ENCODE measurements around the gene HS3ST3B1.

HS3ST3B1 gene

DNA sequence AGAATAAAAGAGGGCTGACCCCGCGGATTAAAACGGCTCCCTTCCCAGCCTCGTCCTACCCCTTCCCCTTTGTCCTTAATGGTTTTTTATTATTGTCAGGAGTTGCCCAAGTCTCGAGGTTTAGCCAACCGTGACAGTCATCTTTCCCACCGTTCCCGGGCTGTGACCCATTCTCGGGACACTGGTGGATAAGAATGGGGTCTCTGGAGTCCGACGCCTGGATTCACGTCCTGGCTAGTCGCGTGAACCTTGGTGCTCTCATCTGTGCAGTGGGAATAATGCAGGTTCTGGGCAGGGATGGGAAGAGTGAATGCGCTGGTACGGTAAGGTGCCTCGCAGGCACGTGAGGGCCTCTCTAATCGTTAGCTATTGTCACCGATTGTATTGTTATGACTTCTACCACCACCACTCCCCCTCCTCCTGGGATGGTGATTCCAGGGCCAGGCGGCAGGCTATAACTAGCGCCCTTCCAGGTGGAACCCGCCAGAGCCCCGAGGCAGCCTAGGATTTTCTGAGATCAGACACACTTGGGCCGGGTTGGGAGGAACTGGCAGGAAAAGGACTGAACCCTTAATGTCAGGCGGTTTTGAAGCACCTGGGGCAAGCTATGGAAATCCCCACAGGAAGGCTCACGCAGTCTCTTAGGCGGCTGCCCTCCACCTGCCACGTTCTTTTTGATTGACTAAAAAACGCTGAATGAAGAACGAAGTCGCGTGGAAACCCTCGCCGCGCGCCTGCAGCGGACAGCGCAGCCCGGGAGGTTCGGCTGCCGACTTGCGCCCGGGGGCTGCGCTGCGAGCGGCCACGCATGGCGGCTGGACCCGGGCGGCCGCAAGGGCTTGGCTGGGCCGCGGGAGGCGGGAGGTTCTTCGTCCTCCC lies 2.7 kb downstream of the HS3ST3B1 start:
- no peak for DNase-seq

GRCh38 chr17:14304222-14304772 lies 3.4 kb downstream of the HS3ST3B1 start:
- DNase-seq = no peak

DNA sequence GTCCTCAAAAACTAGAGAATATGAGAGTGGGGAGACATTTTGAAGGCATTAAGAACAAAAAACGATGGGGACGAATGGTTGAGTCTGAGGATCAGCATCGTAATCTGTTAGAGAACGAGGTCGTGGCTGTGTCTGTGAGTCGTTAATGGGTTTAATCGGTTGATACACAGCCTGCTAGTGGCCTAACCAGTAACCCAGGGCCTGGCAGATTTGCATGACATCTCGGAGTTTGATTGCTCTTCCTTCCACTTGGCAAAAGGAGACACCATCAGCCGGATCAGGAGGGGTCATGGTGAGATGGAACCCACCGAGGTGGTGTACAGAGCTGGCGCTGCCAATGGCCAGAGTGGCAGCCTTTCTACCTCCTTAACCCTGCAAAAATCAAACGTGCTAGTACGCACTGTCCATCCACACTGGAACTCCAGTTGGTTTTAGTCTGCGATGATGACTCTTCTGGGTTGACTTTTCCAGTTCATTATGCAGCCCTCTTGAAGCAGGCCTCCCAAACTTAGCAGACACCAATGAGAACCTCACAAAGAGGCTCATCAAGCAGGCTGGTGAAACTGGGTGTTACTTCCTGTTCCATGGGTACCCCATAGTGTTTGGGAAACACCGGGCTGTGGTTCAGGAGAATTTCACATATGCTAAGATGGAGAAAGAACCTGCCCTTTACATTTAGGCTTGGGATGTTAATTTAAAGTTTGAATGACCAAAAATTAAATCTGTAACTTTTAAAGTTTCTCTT lies 4.1 kb downstream of the HS3ST3B1 start:
- no peak for DNase-seq

GRCh38 chr17:14305785-14306496 lies 5.1 kb downstream of the HS3ST3B1 start:
- no peak for DNase-seq

DNA sequence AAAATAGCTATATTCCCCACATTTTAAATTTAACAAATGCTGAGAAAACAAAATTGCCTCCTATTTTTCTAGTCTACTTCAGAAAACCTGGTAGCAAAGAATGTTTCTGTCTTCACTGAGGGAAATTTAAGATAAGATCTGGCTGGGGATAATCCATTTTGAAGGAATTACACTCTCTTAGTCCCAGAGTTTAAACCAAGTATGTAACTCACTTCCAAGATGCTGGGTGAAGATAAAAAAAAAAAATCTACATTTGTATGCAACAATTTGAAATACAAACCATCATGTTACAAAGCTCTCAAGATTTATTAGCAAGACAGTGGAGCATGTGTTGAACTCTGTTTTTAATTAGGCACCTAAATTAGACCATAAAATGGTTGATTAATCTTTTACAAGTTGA lies 5.7 kb downstream of the HS3ST3B1 start:
- DNase-seq = no peak

DNA sequence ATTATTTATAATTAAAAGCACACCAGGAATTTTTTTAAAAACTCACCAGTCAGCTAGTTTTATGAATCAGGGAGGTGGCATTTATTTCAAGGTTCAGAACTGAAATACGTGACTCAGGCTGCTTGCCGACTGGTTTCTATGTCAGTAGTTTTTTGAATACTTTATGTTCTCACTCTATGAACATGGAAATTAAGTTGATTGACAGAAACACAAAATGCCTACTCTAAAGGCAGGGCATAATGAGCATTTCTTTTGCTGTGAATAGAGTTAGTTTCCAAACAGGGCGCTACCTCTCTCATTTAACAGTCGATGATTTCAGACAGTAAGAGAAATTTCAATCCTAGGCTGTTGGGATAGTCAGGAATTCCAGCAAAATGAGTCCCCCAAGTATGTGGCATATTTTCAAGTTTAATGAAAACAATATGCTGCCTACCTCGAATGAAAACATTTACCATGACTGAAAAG lies 6.7 kb downstream of the HS3ST3B1 start:
- DNase-seq = no peak

- no peak for DNase-seq
Observed at GRCh38 chr17:14308636-14308964, 7.7 kb downstream of the HS3ST3B1 start.

- peak; percentile 83 to 94 (median 88) for DNase-seq
Observed at GRCh38 chr17:14308965-14309879, 8.3 kb downstream of the HS3ST3B1 start.

DNA sequence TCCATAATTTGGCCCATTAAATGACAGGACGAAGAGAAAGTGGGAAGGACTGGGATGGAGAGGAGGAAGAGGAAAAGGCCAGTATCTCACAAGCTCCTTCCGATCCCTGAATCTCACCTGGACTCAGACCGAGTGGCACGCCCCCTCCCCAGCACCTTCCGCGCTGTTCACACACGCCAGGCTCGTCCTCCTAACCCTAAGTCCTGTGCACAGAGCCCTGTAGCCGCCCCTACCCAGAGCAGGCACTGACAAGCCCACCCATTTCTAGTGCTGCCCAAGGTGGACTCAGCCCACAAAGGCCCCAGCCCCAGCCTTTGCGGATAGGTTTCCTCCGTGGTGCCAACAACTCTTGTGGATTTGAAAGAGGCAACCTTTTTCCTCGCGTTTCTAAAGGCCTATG lies 9.2 kb downstream of the HS3ST3B1 start:
- DNase-seq = no peak

GRCh38 chr17:14310605-14311004 lies 9.7 kb downstream of the HS3ST3B1 start:
- DNase-seq = peak in 3 of 4 experiments; percentile 22 to 50 (median 36)

- DNase-seq = no peak
Observed at GRCh38 chr17:14311186-14311705, 10.4 kb downstream of the HS3ST3B1 start.

- peak; percentile 71 to 89 (median 88) for DNase-seq
Observed at GRCh38 chr17:14311981-14312380, 11.1 kb downstream of the HS3ST3B1 start.

DNA sequence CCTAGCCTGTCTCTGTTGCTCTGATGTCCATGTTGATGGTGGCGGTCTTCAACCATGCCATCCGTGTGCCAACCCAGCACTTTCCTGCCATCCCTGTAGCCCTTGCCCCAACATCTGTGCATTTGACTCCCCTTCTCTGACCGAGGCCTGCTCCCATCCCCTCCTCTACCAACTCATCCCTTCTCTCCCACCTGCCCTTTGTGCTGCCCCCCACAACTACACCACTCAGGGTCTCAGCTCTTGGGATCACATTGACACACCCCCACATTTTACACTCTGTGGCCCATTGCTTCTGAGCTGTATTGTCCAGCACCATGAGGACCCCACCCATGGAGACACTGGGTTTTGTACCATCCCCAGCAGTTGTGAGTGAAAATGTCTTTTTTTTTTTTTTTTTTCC lies 11.6 kb downstream of the HS3ST3B1 start:
- no peak for DNase-seq

DNA sequence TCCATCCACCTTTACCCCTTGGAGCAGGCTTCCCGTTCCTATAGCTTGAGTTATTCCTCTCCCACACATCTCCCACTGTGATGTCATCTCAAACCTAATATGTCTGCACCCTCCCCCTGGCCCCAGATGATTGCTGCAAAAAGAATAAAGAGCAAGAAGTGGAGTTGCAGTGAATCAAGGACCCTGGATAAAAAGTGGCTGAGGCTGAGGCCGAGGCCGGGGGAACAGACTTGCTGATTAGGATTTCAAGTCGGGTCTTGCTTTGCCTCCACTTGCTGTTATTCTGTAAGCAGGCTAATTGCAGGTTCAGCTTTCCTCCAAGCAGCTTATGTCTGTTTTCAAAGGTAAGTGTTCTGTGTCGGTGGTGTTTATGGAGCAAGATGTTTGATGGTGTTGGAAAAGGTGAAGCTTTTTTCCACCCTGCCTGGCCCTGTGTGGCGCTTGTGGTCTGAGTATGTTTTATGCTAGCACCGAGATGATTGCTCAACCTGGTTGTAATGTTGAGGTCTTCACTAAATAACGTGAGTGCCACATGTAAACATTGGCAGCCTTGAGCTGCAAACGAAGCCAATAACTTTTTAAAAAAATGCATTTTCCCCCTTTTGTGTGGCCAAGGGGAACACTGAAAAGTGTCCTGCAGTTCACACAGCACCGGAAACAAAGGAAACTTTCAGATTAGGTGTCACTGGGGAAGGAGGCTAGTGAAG lies 15.4 kb downstream of the HS3ST3B1 start:
- DNase-seq = no peak

DNA sequence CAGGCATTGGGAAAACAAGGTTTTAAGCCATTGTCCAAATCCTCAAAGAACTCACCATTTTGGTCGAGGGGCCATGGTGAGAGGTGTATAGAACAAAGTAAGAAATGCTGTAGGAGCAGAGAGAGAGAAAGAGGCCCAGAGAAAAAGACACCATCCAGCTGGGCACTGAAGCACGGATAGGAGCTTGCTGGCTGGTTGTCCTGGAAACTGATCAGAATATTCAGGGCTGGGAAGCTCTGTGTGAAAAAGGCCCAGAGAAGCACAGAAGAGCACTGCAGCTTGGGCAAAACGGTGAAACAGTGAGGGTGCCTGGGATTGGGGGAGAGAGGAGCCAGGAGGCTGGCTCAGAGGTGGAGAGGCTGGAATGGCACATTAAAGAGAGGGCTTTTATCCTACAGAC lies 16.5 kb downstream of the HS3ST3B1 start:
- no peak for DNase-seq

DNA sequence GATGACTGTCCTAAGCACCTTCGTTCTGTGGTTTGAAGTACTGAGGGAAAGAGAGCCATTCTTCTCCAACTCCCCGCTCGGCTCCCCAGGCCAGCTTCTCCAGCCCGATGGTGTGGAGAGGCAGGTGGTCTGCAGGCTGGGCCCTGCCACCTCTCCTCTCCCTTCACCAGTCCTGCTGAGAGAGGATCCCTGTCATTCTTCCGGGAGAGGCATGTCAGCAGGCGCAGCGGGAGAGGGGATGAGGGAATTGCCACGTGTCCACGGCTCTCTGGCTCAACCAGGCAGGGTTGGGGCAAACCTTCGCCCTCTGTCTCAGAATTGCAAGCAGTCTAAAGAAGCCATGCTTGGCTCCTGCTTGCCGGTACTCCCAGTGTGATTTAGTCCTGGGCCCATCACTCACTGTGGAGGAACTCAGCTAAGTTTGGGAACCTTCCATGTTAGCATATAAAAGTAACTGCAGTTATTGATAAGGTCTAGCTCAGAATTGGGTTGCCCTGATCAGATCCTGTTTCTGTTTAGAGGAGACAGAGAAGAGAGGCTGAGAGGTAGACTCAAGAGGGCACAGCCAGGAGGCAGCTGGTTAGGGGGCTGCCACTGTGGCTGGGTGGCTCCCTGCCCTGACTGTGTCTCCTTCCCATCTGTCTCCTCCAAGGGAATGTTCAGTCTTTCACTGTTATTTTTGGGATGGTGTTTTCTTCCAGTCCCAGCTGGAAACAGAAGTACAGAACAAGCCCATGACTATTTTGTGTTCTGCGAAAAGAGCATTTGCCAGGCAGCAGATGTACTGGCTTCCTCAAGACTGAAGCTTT lies 17.4 kb downstream of the HS3ST3B1 start:
- no peak for DNase-seq

GRCh38 chr17:14318918-14319205 lies 18.0 kb downstream of the HS3ST3B1 start:
- DNase-seq = no peak

DNA sequence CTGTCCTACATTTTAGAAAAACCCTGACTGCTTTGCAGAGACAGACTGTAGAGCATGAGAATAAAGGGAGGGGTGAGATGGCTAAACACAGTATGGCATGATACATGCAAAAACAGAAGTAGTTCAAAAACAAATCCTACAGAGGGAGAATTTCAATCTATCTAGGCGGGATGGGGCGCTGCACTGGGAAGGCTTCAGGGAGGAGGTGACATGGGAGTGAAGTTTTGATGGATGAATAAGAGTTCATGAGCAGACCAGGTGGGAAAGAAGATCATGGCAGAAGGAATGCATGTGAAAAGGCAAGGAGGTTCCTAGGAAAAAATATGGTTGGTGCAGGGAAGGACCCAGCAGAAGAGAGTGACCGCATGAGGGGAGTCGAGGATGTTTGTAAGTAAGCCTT lies 19.2 kb downstream of the HS3ST3B1 start:
- no peak for DNase-seq

GRCh38 chr17:14320734-14321475 lies 20.0 kb downstream of the HS3ST3B1 start:
- DNase-seq = no peak
